Measurements from ENCODE around the gene HOXC12.

DNA sequence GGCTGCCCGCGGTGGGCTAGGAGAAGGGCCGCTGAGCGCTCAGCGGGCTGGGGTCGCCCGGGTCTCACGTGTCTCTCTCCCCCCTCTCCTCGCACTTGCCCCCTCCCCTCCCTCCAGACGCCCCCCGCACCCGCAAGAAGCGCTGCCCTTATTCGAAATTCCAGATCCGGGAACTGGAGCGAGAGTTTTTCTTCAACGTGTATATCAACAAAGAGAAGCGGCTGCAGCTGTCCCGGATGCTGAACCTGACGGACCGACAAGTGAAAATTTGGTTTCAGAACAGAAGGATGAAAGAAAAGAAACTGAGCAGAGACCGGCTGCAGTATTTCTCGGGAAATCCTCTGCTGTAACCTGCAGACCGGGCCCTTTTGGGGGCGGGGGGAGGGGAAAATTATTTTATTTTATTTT is 20.4 kb downstream of the HOXC12 start:
- no peak for TF ChIP-seq POLR2A (IDR thresholded peaks at IDR 0.05)
- TF ChIP-seq, protein P1, sequence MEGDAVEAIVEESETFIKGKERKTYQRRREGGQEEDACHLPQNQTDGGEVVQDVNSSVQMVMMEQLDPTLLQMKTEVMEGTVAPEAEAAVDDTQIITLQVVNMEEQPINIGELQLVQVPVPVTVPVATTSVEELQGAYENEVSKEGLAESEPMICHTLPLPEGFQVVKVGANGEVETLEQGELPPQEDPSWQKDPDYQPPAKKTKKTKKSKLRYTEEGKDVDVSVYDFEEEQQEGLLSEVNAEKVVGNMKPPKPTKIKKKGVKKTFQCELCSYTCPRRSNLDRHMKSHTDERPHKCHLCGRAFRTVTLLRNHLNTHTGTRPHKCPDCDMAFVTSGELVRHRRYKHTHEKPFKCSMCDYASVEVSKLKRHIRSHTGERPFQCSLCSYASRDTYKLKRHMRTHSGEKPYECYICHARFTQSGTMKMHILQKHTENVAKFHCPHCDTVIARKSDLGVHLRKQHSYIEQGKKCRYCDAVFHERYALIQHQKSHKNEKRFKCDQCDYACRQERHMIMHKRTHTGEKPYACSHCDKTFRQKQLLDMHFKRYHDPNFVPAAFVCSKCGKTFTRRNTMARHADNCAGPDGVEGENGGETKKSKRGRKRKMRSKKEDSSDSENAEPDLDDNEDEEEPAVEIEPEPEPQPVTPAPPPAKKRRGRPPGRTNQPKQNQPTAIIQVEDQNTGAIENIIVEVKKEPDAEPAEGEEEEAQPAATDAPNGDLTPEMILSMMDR (IDR thresholded peaks at IDR 0.05), result no peak

All from esophagus squamous epithelium (tissue), 4 donors.